GM18511 (cell line): ENCODE results near the gene SH3BP4.

ENCODE experiments used
- ATAC-seq: cut with Tn5 transposase; IDR thresholded peaks from one replicate; pipeline ENCODE4 v1.9.1; 2021; ENCODE audit warnings: mild to moderate bottlenecking, moderate library complexity; ENCODE audit not compliant: unreplicated experiment

SH3BP4 gene

DNA sequence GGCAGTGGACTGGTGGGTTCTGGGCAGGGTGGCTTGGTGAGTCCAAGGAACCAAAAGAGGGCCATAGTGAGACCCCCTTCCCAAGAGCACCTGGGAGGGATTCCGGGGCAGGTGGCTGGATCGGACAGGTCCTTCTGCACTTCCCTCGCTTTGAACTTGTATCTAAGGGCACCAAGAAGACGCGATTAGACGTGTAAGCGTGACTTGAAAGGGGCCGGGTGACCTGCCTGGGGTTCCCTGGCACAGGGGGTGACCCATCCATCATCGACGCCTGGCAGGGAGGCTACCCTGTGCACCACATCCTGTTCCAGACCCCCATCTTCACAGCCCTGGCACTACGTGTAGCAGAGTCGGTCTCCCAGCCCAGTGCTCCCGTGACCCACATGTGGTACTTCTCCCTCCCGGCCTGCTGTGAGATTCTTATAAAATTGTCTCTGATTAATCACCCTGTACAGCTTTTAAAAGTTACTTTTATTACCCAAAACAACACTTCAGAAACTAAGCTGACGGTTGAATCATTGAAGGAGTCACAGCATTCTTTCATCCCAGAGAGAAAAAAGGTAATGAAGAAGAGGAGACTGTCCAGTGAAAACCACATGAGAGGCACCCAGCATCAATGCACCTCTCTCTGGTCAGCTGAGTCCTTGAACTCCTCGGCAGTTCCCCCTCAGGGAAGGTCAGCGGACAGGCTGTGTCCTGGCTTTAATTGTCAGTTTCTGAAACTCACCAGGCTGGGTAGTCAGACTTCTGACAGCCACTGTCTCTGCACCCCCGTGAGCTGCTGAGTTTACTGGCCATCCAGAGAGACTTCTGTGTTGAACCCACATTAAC is 13.0 kb downstream of the SH3BP4 start:
- no peak for ATAC-seq

DNA sequence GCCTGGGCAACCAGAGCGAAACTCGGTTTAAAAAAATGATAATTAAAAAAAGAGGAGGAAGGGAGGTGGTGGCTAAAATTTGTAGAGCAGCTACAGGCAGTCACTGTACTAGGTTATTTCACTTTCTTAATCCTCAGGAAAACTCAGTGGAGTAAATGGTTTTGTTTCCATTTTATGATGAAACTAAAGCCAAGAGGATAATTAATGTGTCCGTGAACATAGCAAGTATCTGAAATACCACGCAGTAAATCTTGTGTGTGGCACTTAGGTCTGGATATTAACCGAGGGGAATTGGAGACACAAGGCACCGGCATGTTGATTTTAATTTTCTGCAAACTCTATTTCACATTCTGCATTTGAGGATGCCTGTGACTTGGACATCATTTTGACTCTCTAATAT is 14.5 kb downstream of the SH3BP4 start:
- ATAC-seq = no peak

GRCh38 chr2:234967201-234967869 is 15.5 kb downstream of the SH3BP4 start:
- no peak for ATAC-seq

- no peak for ATAC-seq
Measured at GRCh38 chr2:234967870-234968208, 16.0 kb downstream of the SH3BP4 start.

DNA sequence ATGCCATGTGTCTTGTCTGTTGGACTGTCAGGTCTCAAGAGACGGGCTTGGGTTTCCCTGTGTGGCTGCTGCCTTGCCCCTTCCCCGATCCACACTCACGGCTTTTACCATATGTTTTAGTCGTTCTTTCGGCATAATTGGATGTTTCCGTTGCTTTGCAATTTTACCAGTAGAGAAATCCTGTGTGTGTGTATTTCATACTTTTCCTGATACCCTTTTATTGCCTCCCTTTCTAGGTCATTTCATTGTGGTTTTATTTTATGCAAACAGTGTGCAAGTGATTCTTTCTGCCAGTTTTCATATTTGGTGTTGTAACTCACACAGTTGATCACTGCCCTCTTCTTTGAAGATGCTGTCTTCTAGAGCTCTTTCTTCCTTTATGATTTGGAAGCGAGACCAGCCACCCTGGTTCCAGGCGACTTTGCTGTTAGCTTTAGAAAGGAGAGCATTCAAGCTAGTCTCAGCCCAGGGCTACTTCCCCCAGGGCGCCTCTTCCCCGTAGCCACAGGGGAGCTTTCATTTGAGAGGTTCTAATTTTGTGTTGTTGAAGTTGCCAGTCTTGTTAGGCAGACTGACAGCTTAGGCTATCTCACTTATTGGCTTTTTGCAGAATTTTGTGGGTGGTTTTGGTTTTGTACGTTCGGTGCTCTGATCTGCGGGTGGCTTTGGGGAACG is 17.0 kb downstream of the SH3BP4 start:
- ATAC-seq = no peak

DNA sequence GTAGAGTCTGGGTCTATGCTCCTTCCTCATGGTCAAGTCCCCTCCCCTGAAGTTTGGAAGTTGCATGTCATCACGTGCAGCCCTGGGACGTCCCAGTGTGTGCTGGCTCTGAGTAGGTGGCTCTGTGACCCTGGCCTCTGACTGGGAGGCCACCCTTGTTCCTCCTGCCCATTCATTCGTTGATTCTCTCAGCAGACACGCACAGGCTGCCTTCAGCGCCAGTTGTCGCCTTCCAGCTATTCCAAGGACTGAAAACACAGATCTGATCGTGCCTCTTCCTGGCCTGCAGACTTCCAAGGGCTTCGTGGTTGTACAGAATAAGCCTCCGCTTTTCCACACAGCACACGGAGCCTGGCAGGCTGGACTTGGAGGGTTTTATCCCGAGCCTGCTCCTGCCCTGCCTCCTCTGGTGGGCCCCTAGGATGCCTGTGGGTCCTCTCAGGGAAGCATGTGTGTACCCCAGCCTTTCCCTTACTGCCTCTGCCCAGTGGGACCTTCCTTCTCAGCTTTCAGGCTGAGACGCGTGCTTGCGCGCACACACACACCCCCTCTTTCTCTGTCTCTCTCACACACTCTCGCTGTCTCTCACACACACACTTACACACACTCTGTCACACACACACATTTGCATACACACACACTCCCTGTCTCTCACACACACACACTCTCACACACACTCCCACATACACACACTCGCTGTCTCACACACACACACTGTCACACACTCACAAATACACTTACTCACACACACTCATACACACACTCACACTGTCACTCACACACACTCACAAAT is 17.7 kb downstream of the SH3BP4 start:
- no peak for ATAC-seq

GRCh38 chr2:234970099-234970440 is 18.3 kb downstream of the SH3BP4 start:
- no peak for ATAC-seq

DNA sequence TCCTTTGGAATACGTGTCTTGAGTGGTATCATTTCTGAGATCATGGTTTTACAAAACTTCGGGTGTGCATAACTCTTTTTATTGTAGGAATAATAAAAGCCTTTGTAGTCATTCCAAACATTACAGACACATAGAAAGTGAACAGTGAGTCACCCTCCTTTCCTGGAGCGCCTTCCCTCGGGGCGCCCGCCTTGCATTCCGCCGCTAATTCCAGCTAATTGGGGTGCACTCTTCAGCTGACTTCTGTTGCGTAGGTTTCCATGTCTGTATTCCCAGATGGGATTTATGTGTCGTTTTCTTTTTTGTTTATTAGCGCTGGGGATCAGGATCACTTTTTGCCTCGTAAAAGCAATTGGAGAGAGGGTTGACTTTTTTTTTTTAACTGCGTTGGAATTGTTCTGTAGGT is 18.7 kb downstream of the SH3BP4 start:
- ATAC-seq = no peak

DNA sequence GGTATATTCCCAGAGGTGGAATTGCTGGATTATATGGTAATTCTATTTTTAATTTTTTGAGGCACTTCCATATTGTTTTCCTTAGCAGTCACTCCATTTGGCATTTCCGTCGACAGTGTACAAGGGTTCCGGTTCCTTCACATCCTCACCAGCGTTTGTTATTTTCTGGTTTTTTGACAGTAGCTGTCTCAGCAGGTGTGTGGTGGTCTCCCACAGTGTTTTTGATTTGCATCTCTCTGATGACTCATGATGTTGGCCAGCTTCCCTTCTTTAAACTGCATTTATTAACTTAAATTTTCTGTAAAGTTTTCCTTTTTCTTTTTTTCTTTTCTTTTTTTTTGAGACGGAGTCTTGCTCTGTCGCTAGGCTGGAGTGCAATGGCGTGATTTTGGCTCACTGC is 19.7 kb downstream of the SH3BP4 start:
- ATAC-seq = no peak

DNA sequence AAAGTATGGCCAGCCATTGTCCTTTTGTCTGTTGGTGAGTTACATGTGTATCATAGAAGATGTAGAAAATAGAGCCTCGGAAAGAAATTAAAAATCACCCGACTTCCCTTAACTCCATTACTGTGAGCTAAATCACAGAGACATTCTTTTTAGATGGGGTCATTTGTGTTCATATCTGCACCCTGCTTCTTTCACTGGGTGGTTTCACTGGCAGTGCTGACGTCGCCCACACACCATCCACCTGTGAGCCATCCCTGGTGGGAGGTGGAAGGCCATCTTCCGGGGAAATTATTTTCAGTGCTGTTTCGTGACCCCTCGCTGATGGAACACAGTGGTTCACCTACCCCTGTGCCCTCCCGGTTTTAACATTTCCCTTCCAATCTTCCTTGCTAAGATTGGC is 21.2 kb downstream of the SH3BP4 start:
- no peak for ATAC-seq

DNA sequence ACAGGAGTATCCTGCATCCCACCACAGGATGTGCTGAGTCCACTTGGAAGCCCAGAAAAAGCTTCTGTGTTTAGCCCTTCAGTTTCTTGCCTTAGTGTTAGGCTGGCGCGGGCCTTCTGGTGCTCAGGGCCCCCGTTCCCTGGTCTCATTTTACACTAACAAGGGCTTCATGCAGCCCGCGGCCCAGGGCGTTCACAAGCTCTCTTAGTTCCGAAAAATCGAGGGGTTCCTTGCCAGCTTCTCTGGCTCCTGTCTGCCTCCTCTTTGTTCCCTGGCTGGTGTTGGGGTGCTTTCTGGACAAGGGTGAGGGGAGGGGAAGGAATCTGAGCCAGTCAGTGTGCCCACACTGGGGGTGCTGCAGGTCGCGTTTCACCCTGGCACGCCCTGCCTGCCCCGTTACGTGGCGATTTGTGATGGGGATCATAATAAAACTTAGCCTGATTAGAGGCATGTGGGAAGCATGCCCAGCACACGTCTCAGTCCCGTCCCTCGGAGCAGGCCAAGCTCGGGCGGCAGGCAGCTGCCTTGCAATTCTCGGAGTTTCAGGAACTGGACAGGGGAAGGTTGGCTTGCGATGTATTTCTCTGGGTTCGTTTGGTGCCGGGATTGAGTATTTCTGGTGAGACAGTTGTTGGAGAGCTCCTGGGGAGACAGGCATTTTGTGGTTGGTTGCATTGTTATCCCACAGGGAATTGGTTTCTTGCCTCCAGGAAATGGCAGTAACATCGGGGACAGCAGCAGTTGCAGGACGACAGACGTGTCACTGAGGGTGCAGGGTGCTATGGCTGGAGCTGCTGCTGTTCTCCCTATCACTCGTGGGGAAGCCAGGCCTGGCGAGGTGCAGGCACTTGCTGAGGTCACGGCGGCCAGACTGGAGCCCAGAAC is 22.9 kb downstream of the SH3BP4 start:
- ATAC-seq = no peak

DNA sequence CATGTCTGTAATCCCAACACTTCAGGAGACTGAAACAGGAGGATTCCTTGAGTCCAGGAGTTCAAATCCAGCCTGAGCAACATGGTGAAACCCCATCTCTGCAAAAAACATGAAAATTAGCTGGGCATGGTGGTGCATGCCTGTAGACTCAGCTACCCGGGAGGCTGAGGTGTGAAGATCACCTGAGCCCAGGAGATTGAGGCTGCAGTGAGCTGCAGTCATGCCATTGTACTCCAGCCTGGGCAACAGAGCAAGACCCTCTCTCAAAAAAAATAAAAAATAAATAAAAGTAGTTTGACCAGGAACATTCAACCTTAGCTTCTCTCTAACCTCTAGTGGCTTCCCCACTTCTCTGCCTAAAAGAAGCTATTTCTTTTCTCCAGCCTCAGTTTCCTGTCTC is 23.8 kb downstream of the SH3BP4 start:
- no peak for ATAC-seq

GRCh38 chr2:234976479-234977227 is 24.8 kb downstream of the SH3BP4 start:
- no peak for ATAC-seq

DNA sequence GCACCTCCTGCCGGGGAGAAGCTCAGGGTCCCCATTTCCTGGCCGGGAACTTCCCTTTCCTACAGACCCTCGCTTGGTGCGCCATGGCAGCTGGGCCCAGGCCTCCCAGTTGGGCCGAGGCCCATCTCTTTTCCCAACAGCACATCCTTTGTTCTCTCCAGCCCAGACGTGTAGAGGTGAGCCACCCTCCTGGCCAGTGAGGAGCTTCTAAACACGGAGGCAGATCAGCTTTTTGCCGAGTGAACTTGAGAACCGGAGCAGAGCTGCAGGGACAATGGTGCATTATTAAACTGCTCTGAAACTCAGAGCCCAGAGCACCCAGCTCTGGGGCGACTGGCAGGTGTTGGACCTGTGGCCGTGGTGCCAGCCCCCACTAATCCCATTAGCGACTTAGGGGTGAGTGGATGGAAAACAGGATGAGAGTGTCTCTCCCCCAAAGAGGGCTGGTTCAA is 25.4 kb downstream of the SH3BP4 start:
- no peak for ATAC-seq

GRCh38 chr2:234978466-234979203 is 26.8 kb downstream of the SH3BP4 start:
- no peak for ATAC-seq

- ATAC-seq = no peak
Measured at GRCh38 chr2:234979204-234980167, 27.7 kb downstream of the SH3BP4 start.

DNA sequence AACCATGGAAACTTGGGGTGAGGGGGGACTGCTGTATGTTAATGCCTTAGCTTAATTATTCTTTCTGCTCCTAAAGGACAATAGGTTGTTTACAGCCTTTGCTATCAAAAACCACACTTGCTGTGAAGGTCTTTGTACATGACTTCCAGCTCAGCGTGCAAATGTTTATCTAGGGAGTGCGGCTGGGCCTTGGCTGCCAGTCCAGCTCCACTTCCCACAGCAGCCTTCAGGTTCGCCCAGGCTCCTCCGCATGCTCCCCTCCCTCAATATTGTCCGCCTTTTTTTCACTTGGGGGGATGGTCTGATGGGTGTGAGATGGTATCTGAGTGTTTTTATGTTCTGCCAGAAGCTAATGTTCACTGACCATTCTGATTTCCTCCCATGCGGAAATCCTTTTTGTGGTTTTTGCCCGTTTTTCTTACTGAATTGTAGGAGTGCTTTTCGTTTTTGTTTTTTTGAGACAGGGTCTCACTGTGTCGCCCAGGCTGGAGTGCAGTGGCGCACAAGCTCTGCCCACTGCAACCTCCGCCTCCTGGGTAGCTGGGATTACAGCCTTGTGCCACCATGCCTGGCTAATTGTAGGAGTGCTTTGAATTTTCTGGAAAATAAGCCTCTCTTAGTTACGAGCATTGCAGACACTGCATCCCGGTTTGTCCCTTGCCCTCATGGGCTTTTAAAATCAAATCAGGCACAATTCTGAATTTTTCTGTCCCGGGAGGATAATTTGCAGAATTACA is 28.8 kb downstream of the SH3BP4 start:
- no peak for ATAC-seq
